ENCODE data around the gene KLC1. TPM values are rescaled to one million over a fixed set of nuclear protein-coding genes. Genes with fewer than 3 reads are reported as not detected.
"Not testable (repeated sequence)": the region's sequence is repeated elsewhere in the genome, so short reads cannot be mapped to it uniquely, and the experiment has no call there.

The KLC1 gene
- total RNA-seq, 1 donor from 2014 or later, result 975 TPM

- H3K4me3 Mint-ChIP-seq (ENCODE audit: unreplicated experiment), result no peak overlapping the region
- H3K27ac Mint-ChIP-seq (ENCODE audit: unreplicated experiment), result no peak overlapping the region
- peaks cover 4% of the 10 kb centered on the region for H3K36me3 Mint-ChIP-seq (ENCODE audit: unreplicated experiment)
- H3K9me3 Mint-ChIP-seq (ENCODE audit: unreplicated experiment), result peaks cover 9% of the 10 kb centered on the region
- H3K4me1 Mint-ChIP-seq (ENCODE audit: low read depth, unreplicated experiment), result peaks cover 20% of the 10 kb centered on the region
- DNase-seq, result no peak
- H3K27me3 Mint-ChIP-seq (ENCODE audit: unreplicated experiment), result peaks cover 8% of the 10 kb centered on the region
- TF ChIP-seq, protein P1, sequence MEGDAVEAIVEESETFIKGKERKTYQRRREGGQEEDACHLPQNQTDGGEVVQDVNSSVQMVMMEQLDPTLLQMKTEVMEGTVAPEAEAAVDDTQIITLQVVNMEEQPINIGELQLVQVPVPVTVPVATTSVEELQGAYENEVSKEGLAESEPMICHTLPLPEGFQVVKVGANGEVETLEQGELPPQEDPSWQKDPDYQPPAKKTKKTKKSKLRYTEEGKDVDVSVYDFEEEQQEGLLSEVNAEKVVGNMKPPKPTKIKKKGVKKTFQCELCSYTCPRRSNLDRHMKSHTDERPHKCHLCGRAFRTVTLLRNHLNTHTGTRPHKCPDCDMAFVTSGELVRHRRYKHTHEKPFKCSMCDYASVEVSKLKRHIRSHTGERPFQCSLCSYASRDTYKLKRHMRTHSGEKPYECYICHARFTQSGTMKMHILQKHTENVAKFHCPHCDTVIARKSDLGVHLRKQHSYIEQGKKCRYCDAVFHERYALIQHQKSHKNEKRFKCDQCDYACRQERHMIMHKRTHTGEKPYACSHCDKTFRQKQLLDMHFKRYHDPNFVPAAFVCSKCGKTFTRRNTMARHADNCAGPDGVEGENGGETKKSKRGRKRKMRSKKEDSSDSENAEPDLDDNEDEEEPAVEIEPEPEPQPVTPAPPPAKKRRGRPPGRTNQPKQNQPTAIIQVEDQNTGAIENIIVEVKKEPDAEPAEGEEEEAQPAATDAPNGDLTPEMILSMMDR (IDR thresholded peaks at IDR 0.05; ENCODE audit: partially characterized antibody, unreplicated experiment), result no peak
Observed at GRCh38 chr14:103651585-103651984, 22.6 kb downstream of the KLC1 start.

DNA sequence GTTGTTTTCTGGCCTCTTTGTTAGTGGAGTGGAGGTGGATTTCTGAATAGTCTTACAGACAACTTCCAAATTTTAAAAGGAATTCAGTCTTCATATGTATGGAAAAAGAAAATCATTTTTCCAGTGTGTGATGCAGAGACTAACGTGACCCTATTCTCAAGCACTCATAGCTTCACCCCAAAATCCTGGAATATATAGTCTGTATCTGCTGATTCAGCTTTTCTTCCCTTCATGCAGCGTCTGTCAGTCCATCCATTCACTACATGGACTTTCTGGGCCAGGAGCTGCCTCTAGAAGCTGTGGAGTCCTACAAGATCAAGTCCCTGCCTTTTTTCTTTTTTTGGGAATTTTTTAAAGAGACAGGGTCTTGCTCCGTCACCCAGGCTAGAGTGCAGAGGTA is 23.8 kb downstream of the KLC1 start:
- Mint-ChIP-seq H3K27ac (ENCODE audit: unreplicated experiment) (peak overlapping the region; percentile 52), H3K36me3 (ENCODE audit: unreplicated experiment) (peaks cover 4% of the 10 kb centered on the region), H3K4me3 (ENCODE audit: unreplicated experiment) (peak overlapping the region; percentile 6), H3K27me3 (ENCODE audit: unreplicated experiment) (peaks cover 8% of the 10 kb centered on the region), H3K9me3 (ENCODE audit: unreplicated experiment) (peaks cover 9% of the 10 kb centered on the region), H3K4me1 (ENCODE audit: low read depth, unreplicated experiment) (peaks cover 20% of the 10 kb centered on the region)
- TF ChIP-seq, protein P1 (IDR thresholded peaks at IDR 0.05; ENCODE audit: partially characterized antibody, unreplicated experiment), result no peak
- DNase-seq, result no peak

DNA sequence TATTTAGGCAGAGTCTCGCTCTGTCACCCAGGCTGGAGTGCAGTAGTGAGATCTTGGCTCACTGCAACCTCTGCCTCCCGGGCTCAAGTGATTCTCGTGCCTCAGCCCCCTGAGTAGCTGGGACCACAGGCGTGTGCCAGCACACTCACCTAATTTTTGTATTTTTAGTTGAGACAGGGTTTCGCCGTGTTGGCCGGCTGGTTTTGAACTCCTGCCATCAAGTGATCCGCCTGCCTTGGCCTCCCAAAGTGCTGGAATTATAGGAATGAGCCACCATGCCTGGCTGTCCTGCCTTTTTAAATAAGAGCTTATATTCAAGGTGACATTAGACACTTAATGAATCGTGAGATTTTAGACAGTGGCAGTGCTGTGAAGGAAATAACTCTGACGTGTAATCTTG is 24.3 kb downstream of the KLC1 start:
- H3K27ac Mint-ChIP-seq (ENCODE audit: unreplicated experiment); H3K9me3 Mint-ChIP-seq (ENCODE audit: unreplicated experiment); H3K36me3 Mint-ChIP-seq (ENCODE audit: unreplicated experiment); DNase-seq; H3K4me3 Mint-ChIP-seq (ENCODE audit: unreplicated experiment); H3K27me3 Mint-ChIP-seq (ENCODE audit: unreplicated experiment): not testable (repeated sequence)
- peaks cover 20% of the 10 kb centered on the region for H3K4me1 Mint-ChIP-seq (ENCODE audit: low read depth, unreplicated experiment)

- Mint-ChIP-seq H3K9me3 (ENCODE audit: unreplicated experiment) (peaks cover 9% of the 10 kb centered on the region), H3K4me3 (ENCODE audit: unreplicated experiment) (peak overlapping the region; percentile 13), H3K36me3 (ENCODE audit: unreplicated experiment) (peaks cover 4% of the 10 kb centered on the region), H3K4me1 (ENCODE audit: low read depth, unreplicated experiment) (peaks cover 20% of the 10 kb centered on the region), H3K27ac (ENCODE audit: unreplicated experiment) (peak overlapping the region; percentile 60), H3K27me3 (ENCODE audit: unreplicated experiment) (peaks cover 8% of the 10 kb centered on the region)
- no peak for DNase-seq
- TF ChIP-seq, protein P1 (IDR thresholded peaks at IDR 0.05; ENCODE audit: partially characterized antibody, unreplicated experiment), result no peak
Observed at GRCh38 chr14:103653805-103654204, 24.8 kb downstream of the KLC1 start.

DNA sequence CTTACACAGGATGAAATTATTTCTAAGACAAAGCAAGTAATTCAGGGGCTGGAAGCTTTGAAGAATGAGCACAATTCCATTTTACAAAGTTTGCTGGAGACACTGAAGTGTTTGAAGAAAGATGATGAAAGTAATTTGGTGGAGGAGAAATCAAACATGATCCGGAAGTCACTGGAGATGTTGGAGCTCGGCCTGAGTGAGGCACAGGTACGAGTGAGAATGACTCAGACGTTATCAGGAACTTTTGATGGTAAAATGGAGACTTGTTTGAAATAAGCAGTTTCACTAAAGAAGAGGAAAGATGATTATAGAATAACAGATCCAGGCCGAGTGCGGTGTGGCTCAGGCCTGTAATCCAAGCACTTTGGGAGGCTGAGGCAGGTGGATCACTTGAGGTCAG is 25.6 kb downstream of the KLC1 start:
- Mint-ChIP-seq H3K4me1 (ENCODE audit: low read depth, unreplicated experiment) (peaks cover 20% of the 10 kb centered on the region), H3K36me3 (ENCODE audit: unreplicated experiment) (peaks cover 7% of the 10 kb centered on the region), H3K27ac (ENCODE audit: unreplicated experiment) (peak overlapping the region; percentile 45), H3K4me3 (ENCODE audit: unreplicated experiment) (peak overlapping the region; percentile 41), H3K9me3 (ENCODE audit: unreplicated experiment) (peaks cover 9% of the 10 kb centered on the region), H3K27me3 (ENCODE audit: unreplicated experiment) (peaks cover 8% of the 10 kb centered on the region)
- DNase-seq, result no peak
- TF ChIP-seq, protein P1 (IDR thresholded peaks at IDR 0.05; ENCODE audit: partially characterized antibody, unreplicated experiment), result no peak

Measured in glutamatergic neuron (in vitro differentiated cells).